Subcutaneous abdominal adipose tissue (tissue), 5 donors: ENCODE data around the gene WNK3.

Source experiments
- H3K27ac ChIP-seq: one replicate; pipeline ENCODE4 v1.7.0; 2013; ENCODE audit warnings: low read depth, mild to moderate bottlenecking, inconsistent platforms, low read length, moderate library complexity
- H3K27me3 ChIP-seq, 5 donors: one replicate each; pipeline ENCODE4 v1.7.0; 2013; ENCODE audit warnings: low read length in 5 of 5, inconsistent platforms in 1 of 5; ENCODE audit not compliant: control insufficient read depth in 5 of 5, insufficient read depth in 4 of 5
- H3K36me3 ChIP-seq, 5 donors: one replicate each; pipeline ENCODE4 v1.7.0; 2013; ENCODE audit warnings: low read length in 5 of 5; ENCODE audit not compliant: control insufficient read depth in 5 of 5, insufficient read depth in 5 of 5
- H3K4me1 ChIP-seq, 5 donors: one replicate each; pipeline ENCODE4 v1.7.0; 2013; ENCODE audit warnings: low read length in 5 of 5, mild to moderate bottlenecking in 3 of 5, moderate library complexity in 1 of 5; ENCODE audit not compliant: control insufficient read depth in 5 of 5, insufficient read depth in 5 of 5
- H3K4me3 ChIP-seq, 5 donors: one replicate each; pipeline ENCODE4 v1.7.0; 2013; ENCODE audit warnings: low read length in 5 of 5, low read depth in 1 of 5
- H3K9ac ChIP-seq, 5 donors: one replicate each; pipeline ENCODE4 v1.7.0; 2013; ENCODE audit warnings: low read length in 5 of 5, mild to moderate bottlenecking in 4 of 5, moderate library complexity in 3 of 5
- H3K9me3 ChIP-seq, 5 donors: one replicate each; pipeline ENCODE4 v1.7.0; 2013; ENCODE audit warnings: low read length in 5 of 5; ENCODE audit not compliant: control insufficient read depth in 5 of 5
- donor health status: healthy.
- donor health status: healthy.
- donor health status: healthy.
- donor health status: healthy.
- donor health status: healthy.

The WNK3 gene

GRCh38 chrX:54193085-54193821 lies 164.6 kb downstream of the WNK3 start:
- H3K4me3 ChIP-seq: no peak overlapping the region
- no peaks in the 10 kb centered on the region for H3K36me3 ChIP-seq
- no peak overlapping the region for H3K27ac ChIP-seq
- no peaks in the 10 kb centered on the region for H3K4me1 ChIP-seq
- no peaks in the 10 kb centered on the region for H3K9me3 ChIP-seq
- peaks cover 0 to 11% (median 0%) of the 10 kb centered on the region in 5 donors for H3K27me3 ChIP-seq
- H3K9ac ChIP-seq: no peak overlapping the region

- H3K27ac ChIP-seq: no peak overlapping the region
- H3K9ac ChIP-seq: no peak overlapping the region
- no peaks in the 10 kb centered on the region for H3K9me3 ChIP-seq
- H3K4me3 ChIP-seq: no peak overlapping the region
- H3K36me3 ChIP-seq: no peaks in the 10 kb centered on the region
- peaks cover 0 to 28% (median 22%) of the 10 kb centered on the region in 5 donors for H3K4me1 ChIP-seq
- peaks cover 0 to 6% (median 4%) of the 10 kb centered on the region in 5 donors for H3K27me3 ChIP-seq
Measured at GRCh38 chrX:54184474-54184873, 173.4 kb downstream of the WNK3 start.

- H3K9ac ChIP-seq: peak within 1 kb of the TSS in 4 of 5 donors; percentile 64 to 78 (median 68)
- H3K27ac ChIP-seq: peak within 1 kb of the TSS; percentile 82
- peaks cover 0 to 6% (median 4%) of the 10 kb centered on the region in 5 donors for H3K27me3 ChIP-seq
- no peaks in the 10 kb centered on the region for H3K9me3 ChIP-seq
- H3K4me1 ChIP-seq: peaks cover 0 to 31% (median 22%) of the 10 kb centered on the region in 5 donors
- peak within 1 kb of the TSS; percentile 68 to 79 (median 74) for H3K4me3 ChIP-seq
- H3K36me3 ChIP-seq: no peaks in the 10 kb centered on the region
Measured at GRCh38 chrX:54182864-54183613, 174.8 kb downstream of the WNK3 start, which contains the start of gene FAM120C. Gene FAM120C, minus strand, starts transcription at chrX:54183254. Its CDS starts 56 bp downstream, at chrX:54183198.

GRCh38 chrX:54182194-54182863 lies 175.5 kb downstream of the WNK3 start:
- no peaks in the 10 kb centered on the region for H3K36me3 ChIP-seq
- H3K4me3 ChIP-seq: peak overlapping the region; percentile 60 to 79 (median 72)
- peak overlapping the region; percentile 82 for H3K27ac ChIP-seq
- peaks cover 0 to 32% (median 22%) of the 10 kb centered on the region in 5 donors for H3K4me1 ChIP-seq
- H3K9ac ChIP-seq: peak overlapping the region in 4 of 5 donors; percentile 61 to 76 (median 66)
- no peaks in the 10 kb centered on the region for H3K9me3 ChIP-seq
- H3K27me3 ChIP-seq: peaks cover 0 to 6% (median 4%) of the 10 kb centered on the region in 5 donors

- peaks cover 0 to 6% (median 3%) of the 10 kb centered on the region in 5 donors for H3K27me3 ChIP-seq
- H3K27ac ChIP-seq: no peak overlapping the region
- H3K9ac ChIP-seq: peak overlapping the region in 3 of 5 donors; percentile 22 to 64 (median 61)
- H3K4me1 ChIP-seq: peaks cover 0 to 32% (median 22%) of the 10 kb centered on the region in 5 donors
- H3K9me3 ChIP-seq: no peaks in the 10 kb centered on the region
- H3K4me3 ChIP-seq: peak overlapping the region; percentile 60 to 79 (median 72)
- H3K36me3 ChIP-seq: peaks cover 0 to 2% (median 0%) of the 10 kb centered on the region in 5 donors
Measured at GRCh38 chrX:54181202-54181953, 176.5 kb downstream of the WNK3 start.

GRCh38 chrX:54180403-54180802 lies 177.4 kb downstream of the WNK3 start:
- Histone ChIP-seq H3K4me3 (no peak overlapping the region), H3K27ac (peak overlapping the region; percentile 29), H3K4me1 (peaks cover 0 to 32% (median 22%) of the 10 kb centered on the region in 5 donors), H3K9ac (peak overlapping the region in 1 of 5 donors; percentile 8), H3K27me3 (peaks cover 0 to 4% (median 3%) of the 10 kb centered on the region in 5 donors), H3K9me3 (no peaks in the 10 kb centered on the region), H3K36me3 (peaks cover 0 to 3% (median 0%) of the 10 kb centered on the region in 5 donors)

GRCh38 chrX:54178100-54178940 lies 179.5 kb downstream of the WNK3 start:
- Histone ChIP-seq H3K36me3 (peaks cover 0 to 3% (median 0%) of the 10 kb centered on the region in 5 donors), H3K27me3 (peaks cover 0 to 4% (median 0%) of the 10 kb centered on the region in 5 donors), H3K9ac (no peak overlapping the region), H3K27ac (no peak overlapping the region), H3K9me3 (no peaks in the 10 kb centered on the region), H3K4me3 (no peak overlapping the region), H3K4me1 (peaks cover 0 to 29% (median 22%) of the 10 kb centered on the region in 5 donors)

GRCh38 chrX:54177306-54177705 lies 180.5 kb downstream of the WNK3 start:
- Histone ChIP-seq H3K36me3 (peaks cover 0 to 3% (median 0%) of the 10 kb centered on the region in 5 donors), H3K4me3 (no peak overlapping the region), H3K27me3 (peaks cover 0 to 4% (median 0%) of the 10 kb centered on the region in 5 donors), H3K27ac (no peak overlapping the region), H3K9me3 (no peaks in the 10 kb centered on the region), H3K4me1 (peaks cover 0 to 29% (median 19%) of the 10 kb centered on the region in 5 donors), H3K9ac (no peak overlapping the region)
